Lower leg skin (tissue), 3 donors: ENCODE results near the gene ARID5A.

Experiments used
- POLR2A ChIP-seq, 2 donors: fragments of 450-650 bp; IDR thresholded peaks; one replicate each; pipeline ENCODE4 v1.6.1; 2016 to 2017; ENCODE audit warnings: antibody characterized with exemption in 2 of 2, mild to moderate bottlenecking in 1 of 2, moderate library complexity in 1 of 2
- TF ChIP-seq, protein P1 (sequence below), 3 donors: fragments of 450-650 bp; IDR thresholded peaks; one replicate each; pipeline ENCODE4 v1.5.1; 2016; ENCODE audit warnings: antibody characterized with exemption in 3 of 3, mild to moderate bottlenecking in 3 of 3, moderate library complexity in 2 of 3

DNA sequence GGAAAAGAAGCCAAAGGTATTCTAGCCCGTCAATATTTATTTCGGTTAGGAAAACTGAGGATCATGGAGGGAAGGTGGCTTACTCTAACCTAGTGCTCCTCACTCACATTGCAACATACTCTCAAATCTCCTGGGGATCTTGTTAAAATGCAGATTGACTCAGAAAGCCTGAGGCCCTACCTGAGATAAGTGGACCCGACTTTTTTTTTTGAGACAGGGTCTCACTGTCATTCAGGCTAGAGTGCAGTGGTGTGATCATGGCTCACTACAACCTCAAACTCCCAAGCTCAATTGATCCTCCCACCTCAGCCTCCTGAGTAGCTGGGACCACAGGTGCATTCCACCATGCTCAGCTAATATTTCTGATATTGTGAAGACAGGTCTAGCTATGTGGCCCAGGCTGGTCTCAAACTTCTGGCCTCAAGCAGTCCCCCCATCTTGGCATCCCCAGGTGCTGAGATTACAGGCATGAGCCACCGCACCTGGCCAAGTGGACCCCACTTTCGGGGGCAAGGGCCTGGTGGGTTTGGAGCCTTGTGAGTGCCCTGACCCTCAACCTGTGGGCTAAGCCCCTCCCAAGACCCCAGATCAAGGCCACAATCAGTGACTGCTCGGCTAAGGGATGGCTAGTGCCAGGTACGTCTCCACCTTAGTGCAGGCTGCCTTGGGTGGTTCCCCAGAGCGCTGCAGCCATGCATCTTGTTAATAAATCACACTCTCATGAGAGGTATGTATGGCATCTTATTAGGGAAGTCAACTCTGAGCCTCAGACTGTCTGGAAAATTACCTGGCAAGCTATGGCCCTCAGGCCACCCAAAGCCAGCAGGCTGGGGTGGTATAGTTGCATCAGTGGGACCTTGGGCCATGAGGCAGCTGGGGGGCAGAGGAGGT is 30.3 kb upstream of the ARID5A start:
- TF ChIP-seq, protein P1, sequence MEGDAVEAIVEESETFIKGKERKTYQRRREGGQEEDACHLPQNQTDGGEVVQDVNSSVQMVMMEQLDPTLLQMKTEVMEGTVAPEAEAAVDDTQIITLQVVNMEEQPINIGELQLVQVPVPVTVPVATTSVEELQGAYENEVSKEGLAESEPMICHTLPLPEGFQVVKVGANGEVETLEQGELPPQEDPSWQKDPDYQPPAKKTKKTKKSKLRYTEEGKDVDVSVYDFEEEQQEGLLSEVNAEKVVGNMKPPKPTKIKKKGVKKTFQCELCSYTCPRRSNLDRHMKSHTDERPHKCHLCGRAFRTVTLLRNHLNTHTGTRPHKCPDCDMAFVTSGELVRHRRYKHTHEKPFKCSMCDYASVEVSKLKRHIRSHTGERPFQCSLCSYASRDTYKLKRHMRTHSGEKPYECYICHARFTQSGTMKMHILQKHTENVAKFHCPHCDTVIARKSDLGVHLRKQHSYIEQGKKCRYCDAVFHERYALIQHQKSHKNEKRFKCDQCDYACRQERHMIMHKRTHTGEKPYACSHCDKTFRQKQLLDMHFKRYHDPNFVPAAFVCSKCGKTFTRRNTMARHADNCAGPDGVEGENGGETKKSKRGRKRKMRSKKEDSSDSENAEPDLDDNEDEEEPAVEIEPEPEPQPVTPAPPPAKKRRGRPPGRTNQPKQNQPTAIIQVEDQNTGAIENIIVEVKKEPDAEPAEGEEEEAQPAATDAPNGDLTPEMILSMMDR (IDR thresholded peaks at IDR 0.05) = no peak
- no peak for TF ChIP-seq POLR2A (IDR thresholded peaks at IDR 0.05)
